ENCODE results near the gene MITD1. TPM values are rescaled to one million over a fixed set of nuclear protein-coding genes. Genes with fewer than 3 reads are reported as not detected.

The MITD1 gene
- total RNA-seq, 2 experiments from 2014 or later = 49.8 to 55.9 TPM

GRCh38 chr2:99171377-99172140, 9.3 kb downstream of the MITD1 start:
- Mint-ChIP-seq H3K4me3 (no peak overlapping the region), H3K27ac (peak overlapping the region; percentile 82), H3K4me1 (ENCODE audit: low read depth) (peaks cover 39% of the 10 kb centered on the region), H3K9me3 (no peaks in the 10 kb centered on the region), H3K27me3 (no peaks in the 10 kb centered on the region), H3K36me3 (ENCODE audit: low read depth) (peaks cover 33% of the 10 kb centered on the region)
- ATAC-seq (peak; percentile 45), DNase-seq (no peak)
- TF ChIP-seq CTCF (IDR thresholded peaks at IDR 0.05) = no peak
- POLR2A ChIA-PET = interaction anchor here (0.6 to 0.8 kb wide), 3 partner anchors 9 to 1165 kb away, joined by 3 read pairs; no protein-coding TSS in a partner anchor
- CTCF ChIA-PET = no interaction called here
- intact Hi-C loops (cut with micrococcal nuclease) = no loop called here

- H3K4me3 Mint-ChIP-seq = no peak overlapping the region
- no peak for TF ChIP-seq CTCF (IDR thresholded peaks at IDR 0.05)
- ChIA-PET CTCF (interaction anchor here (1.6 to 2.1 kb wide), 2 partner anchors 8 to 11 kb away, joined by 5 read pairs; partner anchors contain the start of genes MITD1 and MRPL30), POLR2A (interaction anchor here (0.5 to 1.1 kb wide), 3 partner anchors 12 to 14 kb away, joined by 3 to 4 read pairs (median 3); partner anchors contain the start of genes LIPT1 and TSGA10)
- peaks cover 40% of the 10 kb centered on the region for H3K36me3 Mint-ChIP-seq (ENCODE audit: low read depth)
- ATAC-seq (no peak), DNase-seq (peak; percentile 8)
- peak overlapping the region; percentile 75 for H3K27ac Mint-ChIP-seq
- no peaks in the 10 kb centered on the region for H3K9me3 Mint-ChIP-seq
- intact Hi-C loops (cut with micrococcal nuclease) = no loop called here
- no peaks in the 10 kb centered on the region for H3K27me3 Mint-ChIP-seq
- peaks cover 30% of the 10 kb centered on the region for H3K4me1 Mint-ChIP-seq (ENCODE audit: low read depth)
Measured at GRCh38 chr2:99169534-99169933, 11.3 kb downstream of the MITD1 start.

GRCh38 chr2:99166218-99166617, 14.6 kb downstream of the MITD1 start:
- no peak for TF ChIP-seq CTCF (IDR thresholded peaks at IDR 0.05)
- no peak for ATAC-seq
- POLR2A ChIA-PET = interaction anchor here (2.5 kb wide), 1 partner anchor 11 kb away, joined by 7 read pairs; the partner anchor contains the start of genes LIPT1 and TSGA10
- Mint-ChIP-seq H3K4me1 (ENCODE audit: low read depth) (peaks cover 14% of the 10 kb centered on the region), H3K27ac (peak overlapping the region; percentile 12), H3K9me3 (no peaks in the 10 kb centered on the region), H3K36me3 (ENCODE audit: low read depth) (peaks cover 34% of the 10 kb centered on the region), H3K27me3 (no peaks in the 10 kb centered on the region), H3K4me3 (no peak overlapping the region)
- intact Hi-C loops (cut with micrococcal nuclease) = no loop called here
- no peak for DNase-seq
- CTCF ChIA-PET = interaction anchor here (0.9 to 1.4 kb wide), 3 partner anchors 11 to 166 kb away, joined by 3 to 6 read pairs (median 3); partner anchors contain the start of genes LIPT1, MITD1 and TSGA10

- no peak for DNase-seq
- no peaks in the 10 kb centered on the region for H3K9me3 Mint-ChIP-seq
- H3K4me3 Mint-ChIP-seq = no peak overlapping the region
- intact Hi-C loops (cut with micrococcal nuclease) = loop anchor here (10.0 kb wide), 1 partner anchor 175 kb away; the partner anchor contains the start of genes EIF5B and TXNDC9
- ChIA-PET POLR2A (interaction anchor here (0.6 to 2.1 kb wide), 2 partner anchors 21 to 766 kb away, joined by 3 to 9 read pairs; partner anchors contain the start of genes MITD1 and MRPL30), CTCF (no interaction called here)
- no peak for TF ChIP-seq CTCF (IDR thresholded peaks at IDR 0.05)
- no peak for ATAC-seq
- peaks cover 15% of the 10 kb centered on the region for H3K36me3 Mint-ChIP-seq (ENCODE audit: low read depth)
- no peak overlapping the region for H3K27ac Mint-ChIP-seq
- peaks cover 27% of the 10 kb centered on the region for H3K4me1 Mint-ChIP-seq (ENCODE audit: low read depth)
- no peaks in the 10 kb centered on the region for H3K27me3 Mint-ChIP-seq
Measured at GRCh38 chr2:99159594-99159993, 21.3 kb downstream of the MITD1 start.

All from activated CD8-positive, alpha-beta T cell treated with anti-CD3 and anti-CD28 coated beads for 36 hours (primary cell).